Glomerular visceral epithelial cell (primary cell): ENCODE results near the gene SMIM38.

ENCODE experiments used
- DNase-seq: peaks from one replicate; pipeline ENCODE4 v3.0.0-alpha.2; 2016; ENCODE audit errors: extremely low spot score

SMIM38 gene

DNA sequence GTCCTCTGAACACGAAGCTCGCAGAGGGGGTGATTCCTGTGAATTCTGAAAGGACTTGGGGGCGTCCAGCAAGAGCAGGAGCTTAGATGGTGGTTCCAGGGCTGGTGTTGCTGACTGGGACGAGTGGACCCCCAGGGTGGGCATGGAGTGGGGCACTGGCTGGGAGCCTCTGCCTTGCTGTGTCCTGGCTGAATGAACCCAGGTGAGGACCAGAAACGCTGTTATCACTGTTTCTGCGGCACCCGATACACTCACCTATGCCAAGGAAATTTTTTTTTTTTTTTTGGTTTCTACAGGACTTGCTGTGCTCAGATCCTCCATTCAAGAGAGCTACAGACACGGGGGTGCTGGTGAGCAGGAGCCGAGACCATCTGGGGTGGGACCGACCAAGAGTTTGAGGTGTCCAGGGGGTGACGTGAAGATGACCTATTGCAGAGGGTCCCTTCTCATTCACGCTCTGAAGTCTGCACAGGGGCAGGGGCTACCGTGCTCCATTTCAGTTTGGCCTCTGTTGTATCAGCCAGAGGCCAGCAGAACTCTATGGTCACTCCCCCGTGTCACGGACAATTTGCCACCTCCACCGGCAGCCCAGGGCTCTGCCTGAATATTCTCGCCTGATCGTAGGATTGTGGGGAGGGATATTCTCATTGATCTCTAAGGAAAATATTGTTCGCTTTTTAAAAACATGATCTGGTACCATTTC is 3.6 kb downstream of the SMIM38 start:
- DNase-seq, result no peak

DNA sequence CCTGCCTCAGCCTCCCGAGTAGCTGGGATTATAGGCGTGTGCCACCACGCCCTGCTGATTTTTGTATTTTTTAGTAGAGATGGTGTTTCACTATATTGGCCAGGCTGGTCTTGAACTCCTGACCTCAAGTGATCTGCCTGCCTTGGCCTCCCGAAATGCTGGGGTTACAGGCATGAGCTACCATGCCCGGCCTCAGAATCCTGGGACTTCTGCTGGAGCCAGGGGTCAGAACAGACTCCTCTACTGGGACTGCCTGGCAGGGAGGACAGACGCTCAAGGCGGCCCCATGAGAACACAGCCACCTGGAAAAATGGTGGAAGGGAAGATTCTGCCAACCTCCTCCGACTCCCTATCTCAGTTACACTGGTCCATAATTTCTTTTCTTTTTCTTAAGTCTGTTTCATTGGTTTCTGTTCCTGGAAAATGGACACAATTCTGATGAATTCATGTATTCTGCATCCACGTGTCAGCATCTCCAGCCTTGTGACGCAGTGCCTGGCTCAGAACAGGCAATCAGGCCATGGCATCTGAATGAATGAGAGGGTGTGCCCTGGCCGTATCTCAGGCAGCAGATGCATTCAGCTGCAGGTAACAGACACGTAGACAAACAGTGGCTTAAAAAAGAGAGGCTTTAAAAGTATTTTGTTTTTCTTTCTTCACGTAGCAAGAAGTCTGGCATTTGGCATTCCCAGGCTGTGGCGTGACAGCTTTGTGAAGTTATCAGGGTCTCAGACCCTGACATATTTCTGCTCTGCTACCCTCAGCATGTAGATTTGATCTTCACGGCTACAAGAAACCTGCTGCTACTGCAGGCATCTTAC is 4.8 kb downstream of the SMIM38 start:
- DNase-seq, result no peak

DNA sequence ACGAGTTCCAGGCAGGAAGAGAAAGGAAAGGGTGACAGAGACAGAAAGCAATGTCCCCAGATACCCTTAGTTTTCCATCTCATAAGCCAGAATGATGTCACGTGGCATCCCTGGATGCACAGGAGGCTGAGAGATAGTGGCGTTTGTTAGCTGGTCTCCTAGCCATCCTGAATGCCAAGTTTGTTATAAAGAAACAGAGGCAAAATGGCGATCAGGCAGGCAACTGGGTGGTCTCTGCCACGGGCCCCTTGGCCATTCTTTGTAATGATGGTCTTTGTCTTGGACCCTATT is 5.3 kb downstream of the SMIM38 start:
- no peak for DNase-seq

DNA sequence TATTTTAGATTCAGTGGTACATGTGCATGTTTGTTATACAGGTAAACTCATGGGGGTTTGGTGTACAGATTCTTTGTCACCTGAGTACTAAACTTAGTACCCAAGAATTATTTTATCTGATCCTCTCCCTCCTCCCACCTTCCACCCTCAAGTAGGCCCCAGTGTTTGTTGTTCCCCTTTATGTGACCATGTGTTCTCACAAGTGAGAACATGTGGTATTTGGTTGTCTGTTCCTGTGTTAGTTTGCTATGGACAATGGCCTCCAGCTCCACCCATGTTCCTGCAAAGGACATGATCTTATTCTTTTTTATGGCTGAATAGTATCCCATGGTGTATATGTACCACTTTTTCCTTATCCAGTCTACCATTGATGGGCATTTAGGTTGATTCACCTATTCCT is 6.8 kb downstream of the SMIM38 start:
- DNase-seq, result no peak

DNA sequence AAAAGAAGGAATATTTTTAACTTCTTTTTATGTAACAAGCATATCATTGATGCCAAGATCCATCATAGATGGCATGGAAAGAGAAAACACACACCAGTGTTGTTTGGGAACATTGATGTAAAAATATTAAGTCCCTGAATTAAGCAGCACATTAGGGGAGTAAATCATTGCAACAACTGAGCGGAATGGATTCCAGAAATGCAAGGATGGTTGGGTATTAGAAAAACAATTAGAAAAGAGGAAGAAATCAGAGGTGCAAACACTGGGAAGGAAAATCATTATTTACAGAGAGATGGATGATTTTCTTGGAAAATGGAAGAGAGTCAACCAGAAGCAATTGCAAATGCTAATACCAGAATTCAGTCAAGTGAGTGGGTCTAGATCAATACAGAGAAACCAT is 8.1 kb downstream of the SMIM38 start:
- no peak for DNase-seq

DNA sequence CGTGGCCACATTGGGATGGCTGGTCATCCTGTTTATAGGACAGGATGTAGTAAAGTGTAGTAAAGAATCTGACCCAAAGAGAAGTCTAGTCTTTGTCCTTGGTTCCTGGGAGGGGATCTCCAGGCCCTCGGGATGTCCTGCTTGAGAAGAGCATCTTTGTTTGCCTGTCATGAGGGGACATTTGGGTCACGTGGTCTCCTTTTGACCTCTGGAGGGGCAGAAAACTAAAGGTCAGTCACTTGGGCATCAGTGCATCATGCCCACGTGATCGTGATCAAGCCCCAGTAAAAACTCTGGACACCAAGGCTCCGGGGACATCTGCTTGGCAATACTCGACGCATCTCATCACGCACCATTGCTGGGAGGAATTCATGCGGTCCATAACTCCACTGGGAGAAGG is 9.1 kb downstream of the SMIM38 start:
- DNase-seq, result no peak

DNA sequence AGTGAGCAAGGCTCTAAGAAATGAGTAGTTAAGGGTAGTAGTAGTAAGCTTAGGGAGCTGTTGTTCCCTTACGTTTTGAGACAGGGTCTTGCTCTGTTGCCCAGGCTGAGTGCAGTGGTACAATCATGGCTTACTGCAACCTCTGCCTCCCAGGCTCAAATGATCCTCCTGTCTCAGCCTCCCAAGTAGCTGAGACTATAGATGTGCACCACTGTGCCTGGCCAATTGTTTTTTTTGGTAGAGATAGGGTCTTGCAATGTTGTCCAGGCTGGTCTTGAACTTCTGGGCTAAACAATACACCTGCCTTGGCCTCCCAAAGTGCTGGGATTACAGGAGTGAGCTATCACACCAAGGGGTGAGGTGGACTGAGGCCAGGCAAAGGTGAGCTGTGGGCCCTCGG is 10.0 kb downstream of the SMIM38 start:
- DNase-seq, result no peak

DNA sequence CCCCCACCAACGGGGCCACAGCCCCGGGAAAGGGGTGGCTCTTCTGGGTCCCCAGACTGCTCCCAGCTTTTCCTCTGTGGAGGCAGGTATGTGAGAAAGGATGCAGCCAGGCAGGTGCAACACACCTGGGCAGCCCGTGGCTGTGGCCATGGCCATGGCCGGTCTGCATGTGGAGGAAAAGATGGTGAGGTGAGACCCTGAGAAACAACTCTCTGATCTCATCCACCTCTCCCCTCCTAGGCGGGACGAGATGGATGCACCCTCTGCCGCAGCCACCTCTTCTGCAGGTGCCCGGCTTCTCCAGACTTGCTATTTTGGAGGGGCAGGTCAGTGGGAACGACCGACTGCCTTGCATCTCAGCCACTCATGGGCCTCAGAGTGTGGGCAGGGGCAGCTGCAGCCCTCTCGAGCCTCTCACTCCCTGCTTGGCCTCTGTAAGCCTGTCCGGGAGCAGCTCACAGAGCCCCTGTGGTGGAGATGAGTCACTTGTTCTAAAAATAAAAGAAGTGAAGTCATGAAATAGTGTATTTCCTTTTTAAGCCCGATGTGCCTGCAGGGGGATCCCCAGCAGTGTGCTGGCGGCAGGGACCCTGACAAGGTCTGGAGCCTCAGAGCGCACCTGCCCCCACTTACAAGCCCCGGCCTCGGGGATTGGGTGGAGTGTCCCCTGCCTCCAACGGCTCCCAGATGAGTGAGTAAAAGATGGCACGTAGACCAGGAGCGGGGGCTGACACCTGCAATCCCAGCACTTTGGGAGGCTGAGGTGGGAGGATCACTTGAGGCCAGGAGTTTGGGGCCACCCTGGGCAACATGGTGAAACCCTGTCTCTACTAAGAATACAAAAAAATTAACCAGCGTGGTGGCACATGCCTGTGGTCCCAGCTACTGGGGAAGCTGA is 10.7 kb downstream of the SMIM38 start:
- DNase-seq, result peak; percentile 83

DNA sequence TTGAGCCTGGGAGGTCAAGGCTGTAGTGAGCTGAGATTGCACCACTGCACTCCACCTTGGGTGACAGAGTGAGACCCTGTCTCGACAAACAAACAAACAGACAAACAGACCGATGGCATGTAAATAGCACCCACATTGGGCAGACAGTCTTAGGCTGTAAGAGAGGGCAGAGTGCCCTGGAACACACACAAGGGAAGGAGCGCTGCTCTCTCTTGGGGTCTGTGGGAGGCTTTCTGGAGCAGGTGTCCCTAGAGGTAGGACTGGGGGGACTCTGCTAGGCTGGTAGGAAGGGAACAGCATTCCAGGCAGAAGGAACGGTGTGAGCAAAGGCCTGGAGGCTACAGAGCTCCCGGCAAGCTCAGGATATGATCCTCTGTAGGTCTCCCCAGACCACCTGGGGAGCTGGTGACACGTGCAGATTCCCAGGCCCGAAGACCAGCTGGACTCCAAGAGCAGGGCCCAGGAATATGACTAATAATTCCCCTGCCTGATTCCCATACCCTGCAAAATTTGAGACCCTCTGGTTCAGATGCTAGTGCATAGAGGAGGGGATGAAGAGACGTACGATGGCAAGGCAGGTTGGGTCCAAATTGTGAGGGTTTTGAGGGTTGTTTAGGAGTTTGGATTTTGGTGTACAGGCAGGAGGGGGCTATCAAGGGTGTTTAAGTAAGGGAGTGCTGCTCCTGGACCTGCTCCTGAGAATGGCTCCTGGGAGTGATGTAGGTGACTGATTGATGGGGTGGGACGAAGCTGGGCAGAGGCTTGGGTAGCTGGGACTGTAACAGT is 11.6 kb downstream of the SMIM38 start:
- no peak for DNase-seq

DNA sequence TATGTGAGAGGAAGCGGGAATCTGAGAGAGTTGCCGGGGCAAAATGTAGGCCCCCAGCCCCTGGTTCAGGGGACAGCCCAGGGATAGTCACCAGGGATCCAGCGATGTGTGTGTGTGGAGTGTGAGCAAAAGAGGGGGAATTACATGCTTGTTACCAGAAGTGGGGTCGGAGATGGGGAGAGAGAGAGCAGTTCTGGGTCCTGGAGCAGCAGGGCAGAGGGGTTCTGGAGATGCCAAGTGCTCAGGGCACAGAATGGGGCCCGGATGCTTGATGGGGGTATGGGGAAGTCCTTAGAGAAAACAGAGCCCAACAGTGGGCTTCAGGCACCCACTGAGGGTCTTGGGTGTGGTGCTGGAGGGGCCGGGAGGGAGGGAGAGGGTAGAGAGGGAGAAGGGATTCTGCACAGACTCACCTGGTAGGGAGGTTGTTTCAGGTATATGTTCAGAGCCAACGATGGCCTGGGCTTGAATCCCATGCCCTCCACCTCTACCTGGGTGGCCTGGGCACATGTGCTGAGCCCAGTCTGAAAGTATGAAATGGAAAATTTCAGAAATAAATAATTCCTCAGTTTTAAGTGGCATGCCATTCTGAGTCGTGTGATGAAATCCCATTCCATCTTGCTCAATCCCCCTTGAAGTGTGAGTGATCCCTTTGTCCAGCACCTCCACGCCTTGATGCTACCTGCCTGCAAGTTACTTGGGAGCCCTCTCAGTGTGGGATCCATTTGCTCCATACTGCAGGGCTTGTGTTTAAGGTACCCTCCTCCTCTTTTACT is 12.4 kb downstream of the SMIM38 start:
- DNase-seq, result no peak

DNA sequence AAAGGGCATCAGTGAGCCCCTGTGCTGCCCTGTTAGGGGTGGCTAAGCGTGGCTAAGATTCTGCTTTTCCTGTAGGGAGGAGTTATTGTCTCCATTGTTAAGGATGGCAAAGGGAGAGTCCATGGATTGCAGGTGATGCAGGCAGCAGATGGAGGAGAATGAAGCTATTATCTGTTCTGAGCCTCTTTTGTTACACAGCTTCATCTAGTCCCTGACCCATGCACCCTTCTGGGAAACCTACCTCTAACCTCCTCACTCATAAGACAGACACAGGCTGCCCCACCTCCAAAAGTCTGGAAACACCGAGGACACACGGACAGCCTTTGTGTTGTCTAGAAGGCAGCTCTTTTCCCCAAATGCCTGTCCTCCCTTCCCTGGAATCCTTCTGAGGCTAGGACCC is 13.7 kb downstream of the SMIM38 start:
- no peak for DNase-seq

DNA sequence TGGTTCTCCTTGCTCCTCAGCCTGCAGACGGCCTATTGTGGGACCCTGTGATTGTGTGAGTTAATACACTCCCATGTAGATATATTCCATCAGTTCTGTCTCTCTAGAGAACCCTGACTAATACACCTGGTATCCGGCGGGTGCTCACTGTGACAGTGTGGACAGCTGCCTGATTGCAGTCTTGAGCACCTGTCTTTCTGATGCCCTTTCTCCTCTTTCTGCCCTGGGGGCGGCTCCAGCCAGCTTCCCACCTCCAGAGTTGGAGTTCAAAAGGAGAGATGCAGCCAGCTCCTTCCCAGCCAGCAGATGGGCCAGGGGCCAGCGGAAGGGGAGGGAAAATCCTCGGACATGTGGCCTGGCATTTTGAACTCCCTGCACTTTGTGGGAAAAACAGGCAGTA is 15.0 kb downstream of the SMIM38 start:
- no peak for DNase-seq

DNA sequence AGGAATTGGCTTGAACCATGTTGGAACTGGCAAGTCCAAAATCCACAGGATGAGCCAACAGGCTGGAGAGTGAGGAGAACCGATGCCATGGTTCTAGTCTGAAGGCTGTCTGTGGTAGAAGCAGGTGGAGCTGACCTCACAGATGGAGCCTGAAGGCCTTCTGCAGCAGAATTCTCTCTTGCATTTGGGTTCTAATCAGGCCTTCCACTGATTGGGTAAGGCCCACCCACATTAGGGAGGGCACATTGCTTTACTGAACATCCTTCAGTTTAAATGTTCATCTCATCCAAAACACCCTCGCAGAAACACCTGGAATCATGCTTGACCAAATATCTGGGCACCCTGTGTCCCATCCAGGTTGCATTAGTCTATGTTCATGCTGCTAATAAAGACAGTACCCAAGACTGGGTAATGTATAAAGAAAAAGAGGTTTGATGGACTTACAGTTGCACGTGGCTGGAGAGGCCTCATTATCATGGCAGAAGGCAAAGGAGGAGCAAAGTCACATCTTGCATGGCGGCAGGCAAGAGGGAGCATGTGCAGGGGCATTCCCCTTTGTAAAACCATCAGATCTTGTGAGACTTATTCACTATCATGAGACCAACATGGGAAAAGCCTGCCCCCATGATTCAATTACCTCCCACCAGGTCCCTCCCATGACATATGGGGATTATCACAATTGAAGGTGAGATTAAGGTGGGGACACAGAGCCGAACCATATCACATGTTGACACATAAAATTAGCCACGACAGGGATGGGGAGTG is 15.9 kb downstream of the SMIM38 start:
- no peak for DNase-seq

DNA sequence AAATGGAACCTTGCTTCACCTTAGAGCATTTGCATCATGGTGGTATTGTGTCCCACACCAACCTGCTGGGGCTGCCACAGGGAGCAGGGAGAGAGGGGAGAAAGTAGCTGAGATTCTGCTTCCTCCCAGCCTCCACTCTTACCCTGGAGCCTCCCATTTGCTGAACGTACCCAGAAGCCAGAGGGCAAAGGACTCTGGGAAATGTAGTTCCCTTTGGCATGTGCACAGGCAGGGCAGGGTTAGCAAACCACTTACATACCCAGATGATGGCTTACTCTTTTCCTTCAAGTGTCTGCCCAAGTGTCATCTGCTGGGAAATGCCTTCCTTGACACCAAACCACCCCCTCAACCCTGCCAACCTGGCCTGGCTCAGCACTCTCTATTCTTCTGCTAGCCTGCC is 16.9 kb downstream of the SMIM38 start:
- no peak for DNase-seq

DNA sequence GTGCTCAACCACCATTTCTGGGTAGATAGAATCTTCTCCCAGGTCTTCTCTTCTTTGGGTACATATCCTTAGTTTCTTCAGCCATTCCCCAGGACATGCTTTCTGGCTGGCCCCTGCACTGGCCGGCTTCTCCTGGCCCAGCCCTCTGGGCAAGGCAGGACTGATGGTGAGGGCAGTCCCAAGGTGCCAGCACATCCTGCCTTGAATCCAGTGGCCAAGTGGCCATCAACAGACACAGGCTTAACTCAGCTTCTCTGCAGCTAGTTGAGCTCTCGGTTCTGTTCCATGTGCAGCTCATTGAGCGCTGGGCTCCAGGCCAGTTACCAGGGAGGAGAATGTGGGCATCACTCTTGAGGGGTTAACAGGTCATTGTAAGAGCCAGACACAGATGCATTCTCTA is 17.6 kb downstream of the SMIM38 start:
- DNase-seq, result no peak

DNA sequence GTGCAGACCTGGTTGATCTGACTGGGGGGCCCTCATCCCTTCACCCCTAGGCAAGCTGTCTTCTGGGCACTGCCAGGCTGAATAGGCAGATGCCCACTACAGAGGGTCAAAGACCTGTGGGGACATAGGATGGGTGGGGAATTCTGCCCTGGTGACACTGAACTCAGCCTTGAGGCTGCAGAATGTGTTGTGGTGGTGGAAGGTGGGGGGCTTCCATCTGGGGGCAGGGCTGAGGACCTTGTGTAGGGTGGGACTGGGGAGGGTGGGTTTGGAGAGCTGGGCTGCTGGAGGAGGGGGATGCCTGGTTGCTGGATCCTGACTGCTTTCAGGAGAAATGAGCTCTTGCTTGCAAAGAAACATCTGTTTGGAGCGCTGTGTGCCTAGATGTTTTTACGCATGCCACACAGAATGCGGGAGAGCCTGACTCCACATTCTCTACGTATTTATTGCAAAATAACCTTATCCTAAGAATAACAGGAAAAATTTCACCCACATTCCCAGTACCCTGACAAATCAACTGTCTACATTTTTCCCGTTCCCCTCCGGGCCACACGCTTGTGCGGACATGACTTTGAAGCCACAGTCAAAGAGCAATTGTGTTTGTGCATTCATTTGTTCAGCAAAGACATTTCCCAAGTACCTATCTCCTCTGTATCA is 18.3 kb downstream of the SMIM38 start:
- no peak for DNase-seq

DNA sequence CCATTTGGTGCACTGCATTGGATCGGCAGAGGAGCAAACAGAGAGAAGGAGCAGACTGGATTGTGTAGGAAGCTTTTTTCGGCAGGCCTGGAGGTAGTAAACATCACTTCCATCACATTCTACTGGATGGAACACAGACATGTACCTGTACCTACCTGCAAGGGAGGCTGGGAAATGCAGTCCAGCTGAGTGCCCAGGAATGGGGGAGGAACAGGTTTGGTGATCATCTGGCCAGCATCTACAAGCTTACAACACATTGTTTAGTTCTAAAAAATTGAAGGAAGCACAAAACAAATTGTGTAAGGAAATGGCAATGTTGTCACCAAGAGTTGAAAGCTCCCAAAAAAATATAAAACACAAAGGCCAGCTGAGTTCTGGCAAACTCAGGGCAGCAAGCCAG is 19.1 kb downstream of the SMIM38 start:
- no peak for DNase-seq

DNA sequence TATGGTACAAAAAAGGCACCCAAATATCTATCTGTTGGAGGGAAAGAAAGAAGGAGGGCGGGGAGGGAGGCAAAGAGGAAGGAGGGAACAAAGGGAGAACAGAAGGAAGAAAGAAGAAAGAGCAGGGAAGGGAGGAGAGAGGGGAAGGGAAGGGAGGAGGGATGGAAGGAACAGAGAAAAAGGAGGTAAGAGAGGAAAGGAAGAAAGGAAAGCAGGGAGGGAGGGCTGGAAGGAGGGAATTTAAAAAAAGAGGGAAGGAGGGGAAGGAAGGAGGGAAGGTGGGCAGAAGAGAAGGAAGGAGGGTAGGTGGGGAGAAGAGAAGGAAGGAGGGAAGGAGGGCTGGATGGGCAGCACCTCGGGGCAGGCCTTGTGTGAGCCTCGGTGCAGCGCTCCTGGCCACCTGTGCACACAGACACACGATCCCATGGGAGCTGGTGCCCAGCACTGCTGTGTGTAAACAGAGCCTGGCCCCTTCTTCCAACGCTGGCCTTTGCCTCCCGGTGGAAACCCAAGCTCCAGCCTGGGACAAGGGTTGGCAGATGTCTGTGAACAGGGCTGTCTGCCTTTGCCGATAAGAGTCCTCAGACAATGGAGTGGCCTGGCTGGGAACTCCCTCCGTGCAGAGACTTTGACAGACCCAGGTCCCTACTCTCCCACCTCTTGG is 23.2 kb downstream of the SMIM38 start:
- no peak for DNase-seq

DNA sequence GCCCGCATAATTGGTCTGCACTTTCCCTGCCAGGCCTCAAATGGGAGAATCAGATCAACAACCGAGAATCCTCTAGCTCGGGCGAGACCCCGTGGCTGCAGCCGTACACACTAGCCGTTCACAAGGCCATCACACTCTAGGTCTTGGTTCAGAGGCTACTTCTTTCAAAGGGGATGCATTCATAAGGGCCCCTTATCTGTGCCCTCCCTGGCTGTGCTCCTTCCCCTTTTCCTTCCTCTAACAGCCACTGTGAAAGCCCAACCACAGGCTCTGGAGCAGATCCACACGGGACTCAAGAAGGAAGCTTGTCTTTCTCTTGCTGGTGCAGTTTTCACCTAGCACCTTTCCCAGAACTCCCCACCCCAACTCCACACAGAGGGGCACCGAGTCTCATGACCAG is 24.5 kb downstream of the SMIM38 start:
- DNase-seq, result no peak
